GM10266 (cell line): Measurements from ENCODE around the gene PSENEN.

Experiments used
- DNase-seq: peaks from one replicate; pipeline ENCODE4 v3.0.0; 2012; ENCODE audit errors: extremely low spot score
- TF ChIP-seq, protein P1 (sequence below): IDR thresholded peaks from 2 replicates; pipeline ENCODE4 v1.5.1; 2012; ENCODE audit warnings: mild to moderate bottlenecking, low read depth; ENCODE audit not compliant: control insufficient read depth, insufficient read depth; ENCODE audit errors: missing control alignments

The PSENEN gene, protein sequence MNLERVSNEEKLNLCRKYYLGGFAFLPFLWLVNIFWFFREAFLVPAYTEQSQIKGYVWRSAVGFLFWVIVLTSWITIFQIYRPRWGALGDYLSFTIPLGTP

DNA sequence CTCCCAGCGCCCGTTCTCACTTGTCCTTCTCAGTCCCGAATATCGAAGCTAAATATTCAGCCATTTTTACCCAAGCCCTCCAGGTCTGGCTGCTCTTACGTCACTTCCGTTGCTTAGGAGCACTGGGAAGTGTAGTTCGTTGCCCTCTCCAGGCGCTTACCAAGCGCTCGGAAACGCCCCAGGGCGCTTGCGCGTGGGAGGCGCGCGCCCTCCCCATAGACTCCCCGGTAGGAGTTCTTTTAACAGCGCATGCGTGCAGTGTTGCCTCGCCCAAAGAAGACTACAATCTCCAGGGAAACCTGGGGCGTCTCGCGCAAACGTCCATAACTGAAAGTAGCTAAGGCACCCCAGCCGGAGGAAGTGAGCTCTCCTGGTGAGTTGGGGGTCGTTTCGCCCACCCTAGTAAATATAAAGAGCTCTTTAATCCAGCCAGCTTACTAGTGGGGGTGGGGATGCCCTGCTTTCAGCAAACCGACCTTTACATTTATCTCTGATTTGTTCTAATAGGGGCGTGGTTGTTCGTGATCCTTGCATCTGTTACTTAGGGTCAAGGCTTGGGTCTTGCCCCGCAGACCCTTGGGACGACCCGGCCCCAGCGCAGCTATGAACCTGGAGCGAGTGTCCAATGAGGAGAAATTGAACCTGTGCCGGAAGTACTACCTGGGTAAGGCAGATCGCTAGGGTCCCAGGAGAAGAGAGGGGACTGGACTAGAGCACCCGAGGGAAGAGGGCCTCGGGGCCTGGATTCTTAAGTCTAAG lies at the start of gene PSENEN, which contains the start of gene U2AF1L4:
PSENEN (plus strand) TSS at position 324 of the 759 bp plus-strand sequence; CDS start at position 604, 280 bp downstream.
U2AF1L4 (minus strand) TSS at position 91 of the 759 bp plus-strand sequence; CDS start at position 64, 27 bp downstream.
- TF ChIP-seq, protein P1, sequence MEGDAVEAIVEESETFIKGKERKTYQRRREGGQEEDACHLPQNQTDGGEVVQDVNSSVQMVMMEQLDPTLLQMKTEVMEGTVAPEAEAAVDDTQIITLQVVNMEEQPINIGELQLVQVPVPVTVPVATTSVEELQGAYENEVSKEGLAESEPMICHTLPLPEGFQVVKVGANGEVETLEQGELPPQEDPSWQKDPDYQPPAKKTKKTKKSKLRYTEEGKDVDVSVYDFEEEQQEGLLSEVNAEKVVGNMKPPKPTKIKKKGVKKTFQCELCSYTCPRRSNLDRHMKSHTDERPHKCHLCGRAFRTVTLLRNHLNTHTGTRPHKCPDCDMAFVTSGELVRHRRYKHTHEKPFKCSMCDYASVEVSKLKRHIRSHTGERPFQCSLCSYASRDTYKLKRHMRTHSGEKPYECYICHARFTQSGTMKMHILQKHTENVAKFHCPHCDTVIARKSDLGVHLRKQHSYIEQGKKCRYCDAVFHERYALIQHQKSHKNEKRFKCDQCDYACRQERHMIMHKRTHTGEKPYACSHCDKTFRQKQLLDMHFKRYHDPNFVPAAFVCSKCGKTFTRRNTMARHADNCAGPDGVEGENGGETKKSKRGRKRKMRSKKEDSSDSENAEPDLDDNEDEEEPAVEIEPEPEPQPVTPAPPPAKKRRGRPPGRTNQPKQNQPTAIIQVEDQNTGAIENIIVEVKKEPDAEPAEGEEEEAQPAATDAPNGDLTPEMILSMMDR = no peak

DNA sequence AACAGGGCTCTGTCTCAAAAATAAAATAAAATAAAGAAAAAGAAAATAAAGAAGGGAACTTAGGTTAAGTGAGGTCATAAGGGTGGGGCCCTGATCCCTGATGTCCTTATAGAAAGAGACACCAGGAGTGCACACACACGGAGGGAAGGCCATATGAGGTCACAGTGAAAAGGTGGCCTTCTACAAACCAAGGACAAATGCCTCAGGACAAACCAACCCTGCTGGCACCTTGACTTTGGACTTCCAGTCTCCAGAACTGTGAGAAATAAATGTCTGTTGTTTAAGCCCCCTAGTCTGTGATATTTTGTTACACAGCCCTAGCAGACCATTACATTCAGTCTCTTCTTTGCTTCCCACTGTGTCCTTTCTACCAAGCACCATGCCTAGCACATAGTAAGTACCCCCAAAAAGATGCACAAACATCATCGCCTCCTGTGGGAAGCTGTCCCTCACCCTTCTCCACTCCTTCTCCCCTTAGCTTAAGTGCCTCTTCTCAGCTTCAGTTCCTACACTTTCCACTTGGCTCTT lies 49.5 kb upstream of the PSENEN start:
- TF ChIP-seq, protein P1 = no peak
- DNase-seq = no peak

More for the DNA sequence above, at the start of gene PSENEN, which contains the start of gene U2AF1L4:
- peak; percentile 91 for DNase-seq

DNA sequence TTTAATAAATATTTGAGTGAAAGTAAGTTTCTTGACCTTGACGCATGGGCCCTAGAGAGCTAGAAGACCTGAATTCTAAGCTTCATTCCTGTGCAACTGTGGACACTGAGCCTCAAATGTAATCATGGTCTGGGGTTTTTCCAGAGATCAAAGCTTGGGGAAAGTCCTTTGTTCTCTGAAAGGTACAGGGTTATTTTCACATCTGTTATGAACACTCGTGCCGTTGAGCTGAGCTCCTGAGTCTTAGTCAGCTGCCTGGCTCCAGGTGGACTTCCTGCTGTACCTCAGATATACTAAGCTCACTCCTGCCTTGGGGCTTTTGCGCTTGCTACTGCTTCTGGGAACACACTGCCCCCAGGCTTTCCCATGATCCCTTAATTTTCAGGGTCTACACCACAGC lies 48.6 kb upstream of the PSENEN start:
- peak; percentile 69 for DNase-seq
- TF ChIP-seq, protein P1 = no peak

DNA sequence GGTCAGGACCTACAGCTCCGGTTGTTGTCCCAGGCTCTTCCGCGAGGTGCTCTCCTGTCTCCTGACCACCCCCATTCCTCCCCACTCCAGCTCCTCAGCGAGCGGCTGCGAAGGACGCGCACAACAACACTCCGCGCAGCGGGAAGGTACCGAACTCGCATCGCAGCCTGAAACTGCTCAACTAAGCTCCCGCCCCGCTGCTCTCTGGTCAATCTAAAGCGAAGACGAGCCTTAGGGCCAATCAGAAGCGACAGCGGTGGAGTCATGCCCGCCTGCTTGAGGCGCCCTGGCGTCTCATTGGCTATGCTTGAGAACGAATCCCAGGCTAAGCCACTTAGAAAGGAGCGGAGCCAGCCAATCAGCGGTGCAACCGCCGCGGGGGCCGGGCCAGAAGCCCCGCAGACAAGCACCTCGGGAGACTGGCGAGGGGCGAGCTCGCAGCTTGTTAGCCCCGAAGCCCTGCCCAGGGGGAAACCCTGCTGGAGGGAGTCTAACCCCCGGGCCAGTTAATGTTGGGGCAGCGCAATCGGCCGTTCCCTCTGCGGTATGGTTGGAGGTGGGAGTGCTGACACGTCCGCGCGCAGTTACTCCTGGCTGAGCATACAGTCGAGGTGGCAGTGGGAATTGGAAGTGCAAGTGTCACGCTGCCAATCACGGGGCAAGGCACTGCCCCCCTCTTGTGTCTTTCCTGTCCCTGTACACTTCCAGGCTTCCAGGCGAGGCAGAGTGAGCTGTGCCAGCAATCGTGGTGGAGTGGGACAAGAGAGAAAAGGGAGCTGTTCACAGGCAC lies 43.0 kb upstream of the PSENEN start:
- peak; percentile 94 for DNase-seq
- TF ChIP-seq, protein P1 = no peak

DNA sequence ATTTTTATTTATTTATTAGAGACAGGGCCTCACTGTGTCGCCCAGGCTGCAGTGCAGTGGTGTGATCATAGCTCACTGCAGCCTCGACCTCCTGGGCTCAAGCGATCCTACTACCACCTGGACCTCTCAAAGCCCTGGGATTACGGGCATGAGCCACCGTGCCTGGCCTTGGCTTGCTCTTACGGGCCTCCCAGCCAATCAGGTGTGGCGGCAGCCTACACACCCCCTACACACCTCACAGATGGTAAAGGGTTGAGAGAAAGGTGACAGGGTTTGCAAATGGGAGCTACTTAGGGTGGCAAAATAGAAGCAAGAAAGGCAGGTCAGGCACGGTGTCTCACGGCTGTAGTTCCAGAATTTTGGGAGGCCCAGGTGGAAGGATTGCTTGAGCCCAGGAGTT lies 42.1 kb upstream of the PSENEN start:
- TF ChIP-seq, protein P1 = no peak
- no peak for DNase-seq

DNA sequence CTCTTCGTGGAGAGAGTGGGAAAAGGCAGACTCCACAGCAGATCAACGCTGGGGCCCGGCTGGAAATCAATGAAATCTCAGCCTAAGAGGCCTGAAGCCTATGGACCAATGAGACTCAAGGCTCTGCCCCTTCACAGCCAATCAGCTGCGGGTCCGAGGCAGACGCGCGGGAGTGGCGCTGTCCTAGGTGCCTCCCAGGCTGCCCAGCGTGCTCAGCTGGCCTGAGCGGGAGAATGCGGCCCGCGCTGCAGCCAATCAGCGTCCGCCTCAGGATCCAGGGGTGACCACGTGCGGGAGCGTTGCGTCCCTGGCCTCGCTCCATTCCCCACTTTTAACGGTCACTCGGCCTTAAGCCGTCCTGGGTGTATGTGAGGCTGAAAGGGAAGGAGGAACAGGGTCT lies 41.2 kb upstream of the PSENEN start, which contains the start of gene ZBTB32:
ZBTB32 (plus strand) TSS at position 341 of the 400 bp plus-strand sequence. CDS start 10,069 bp downstream, outside the sequence.
- TF ChIP-seq, protein P1 = no peak
- DNase-seq = no peak
